H9 (cell line): Measurements from ENCODE around the gene LRRFIP1. TPM values are rescaled to one million over a fixed set of nuclear protein-coding genes. Genes with fewer than 3 reads are reported as not detected.

ENCODE experiments used
- DNase-seq: peaks from one replicate; pipeline ENCODE4 v3.0.0-alpha.2; 2017
- H2AFZ ChIP-seq: one replicate; pipeline ENCODE4 v1.6.1; 2013; ENCODE audit warnings: mild to moderate bottlenecking, low read length, control low read depth, moderate library complexity
- H2AK5ac ChIP-seq: 2 replicates; pipeline ENCODE4 v1.6.1; 2013; ENCODE audit warnings: low read length, control low read depth, mixed read lengths; ENCODE audit not compliant: insufficient read length
- H2BK120ac ChIP-seq: one replicate; pipeline ENCODE4 v1.6.1; 2013; ENCODE audit warnings: low read depth, mild to moderate bottlenecking, low read length, control low read depth, inconsistent platforms; ENCODE audit not compliant: poor library complexity, severe bottlenecking
- H2BK12ac ChIP-seq: 2 replicates; pipeline ENCODE4 v1.6.1; 2013; ENCODE audit warnings: low read length, control low read depth, mixed read lengths, low read depth; ENCODE audit not compliant: insufficient read length
- H2BK15ac ChIP-seq: 2 replicates; pipeline ENCODE4 v1.6.1; 2013; ENCODE audit warnings: low read depth, low read length, control low read depth
- H2BK20ac ChIP-seq: one replicate; pipeline ENCODE4 v1.6.1; 2013; ENCODE audit warnings: low read depth, mild to moderate bottlenecking, low read length, control low read depth, inconsistent platforms; ENCODE audit not compliant: poor library complexity, severe bottlenecking
- H2BK5ac ChIP-seq: 2 replicates; pipeline ENCODE4 v1.6.1; 2013; ENCODE audit warnings: low read length, control low read depth, mixed read lengths; ENCODE audit not compliant: insufficient read length
- H3K14ac ChIP-seq: 2 replicates; pipeline ENCODE4 v1.6.1; 2013; ENCODE audit warnings: low read length, control low read depth; ENCODE audit not compliant: insufficient read depth
- H3K18ac ChIP-seq: 2 replicates; pipeline ENCODE4 v1.6.1; 2013; ENCODE audit warnings: low read depth, mild to moderate bottlenecking, mixed read lengths, low read length, control low read depth; ENCODE audit not compliant: insufficient read length
- H3K23ac ChIP-seq: 2 replicates; pipeline ENCODE4 v1.6.1; 2013; ENCODE audit warnings: low read length, control low read depth, mixed read lengths, low read depth; ENCODE audit not compliant: insufficient read length
- H3K23me2 ChIP-seq: 2 replicates; pipeline ENCODE4 v1.6.1; 2013; ENCODE audit warnings: low read depth, mild to moderate bottlenecking, mixed read lengths, low read length, control low read depth; ENCODE audit not compliant: insufficient read length, poor library complexity, severe bottlenecking
- H3K27ac ChIP-seq: 2 replicates; pipeline ENCODE4 v1.5.1; 2013; ENCODE audit warnings: low read length, control low read depth, mixed read lengths, low read depth; ENCODE audit not compliant: insufficient read length
- H3K27me3 ChIP-seq: 2 replicates; pipeline ENCODE4 v1.6.1; 2013; ENCODE audit warnings: low read length, control low read depth, inconsistent platforms; ENCODE audit not compliant: insufficient read depth
- H3K4ac ChIP-seq: 2 replicates; pipeline ENCODE4 v1.6.1; 2013; ENCODE audit warnings: low read depth, mild to moderate bottlenecking, control low read depth, inconsistent platforms, low read length, moderate library complexity
- H3K4me1 ChIP-seq: 2 replicates; pipeline ENCODE4 v1.6.1; 2013; ENCODE audit warnings: low read length, control low read depth, inconsistent platforms; ENCODE audit not compliant: insufficient read depth
- H3K4me2 ChIP-seq: 2 replicates; pipeline ENCODE4 v1.6.1; 2013; ENCODE audit warnings: low read length, control low read depth, mixed read lengths; ENCODE audit not compliant: insufficient read length, insufficient read depth
- H3K56ac ChIP-seq: 2 replicates; pipeline ENCODE4 v1.6.1; 2013; ENCODE audit warnings: low read depth, mild to moderate bottlenecking, mixed read lengths, low read length, control low read depth; ENCODE audit not compliant: insufficient read length
- H3K79me1 ChIP-seq: 2 replicates; pipeline ENCODE4 v1.6.1; 2013; ENCODE audit warnings: low read depth, mild to moderate bottlenecking, moderate library complexity, low read length, control low read depth, inconsistent platforms; ENCODE audit not compliant: insufficient read depth, poor library complexity, severe bottlenecking
- H3K79me2 ChIP-seq: 2 replicates; pipeline ENCODE4 v1.6.1; 2013; ENCODE audit warnings: low read length, control low read depth, inconsistent platforms; ENCODE audit not compliant: insufficient read depth
- H3K9ac ChIP-seq: 2 replicates; pipeline ENCODE4 v1.6.1; 2013; ENCODE audit warnings: low read length, control low read depth, mixed read lengths; ENCODE audit not compliant: insufficient read length; ENCODE audit errors: extremely low read depth
- H3K9me3 ChIP-seq: one replicate; pipeline ENCODE4 v1.6.1; 2013; ENCODE audit warnings: low read depth, low read length, inconsistent platforms; ENCODE audit not compliant: control insufficient read depth
- H3T11ph ChIP-seq: one replicate; pipeline ENCODE4 v1.6.1; 2013; ENCODE audit warnings: mild to moderate bottlenecking, low read length, control low read depth, inconsistent platforms
- H4K20me1 ChIP-seq: one replicate; pipeline ENCODE4 v1.6.1; 2013; ENCODE audit not compliant: control insufficient read depth, insufficient read length, insufficient read depth
- H4K5ac ChIP-seq: 2 replicates; pipeline ENCODE4 v1.6.1; 2013; ENCODE audit warnings: low read depth, mild to moderate bottlenecking, mixed read lengths, low read length, control low read depth; ENCODE audit not compliant: insufficient read length
- H4K8ac ChIP-seq: replicated peaks from 2 replicates; pipeline ENCODE4 v1.6.1; 2013; ENCODE audit warnings: low read length, control low read depth, mixed read lengths, low read depth; ENCODE audit not compliant: insufficient read length
- H4K91ac ChIP-seq: 2 replicates; pipeline ENCODE4 v1.6.1; 2013; ENCODE audit warnings: low read depth, mild to moderate bottlenecking, moderate library complexity, mixed read lengths, low read length, control low read depth; ENCODE audit not compliant: insufficient read length
- H3K27ac Mint-ChIP-seq, 3 experiments: 2 replicates in 2 of 3; 3 replicates in 1 of 3; pipeline ENCODE4 v1.8.0; 2020 to 2021; ENCODE audit warnings: mixed read lengths in 3 of 3, mild to moderate bottlenecking in 1 of 3, moderate library complexity in 1 of 3
- H3K27me3 Mint-ChIP-seq: 2 replicates; pipeline ENCODE4 v1.8.0; 2021; ENCODE audit warnings: low read depth, mild to moderate bottlenecking, moderate library complexity, mixed read lengths
- H3K36me3 Mint-ChIP-seq, 3 experiments: 2 replicates in 2 of 3; 3 replicates in 1 of 3; pipeline ENCODE4 v1.8.0; 2020 to 2021; ENCODE audit warnings: low read depth in 3 of 3, mixed read lengths in 3 of 3; ENCODE audit not compliant: insufficient read depth in 1 of 3
- H3K4me1 Mint-ChIP-seq, 2 experiments: 2 replicates each; pipeline ENCODE4 v1.8.0; 2020; ENCODE audit warnings: mixed read lengths in 2 of 2
- H3K4me3 Mint-ChIP-seq, 2 experiments: 2 replicates in 1 of 2; 3 replicates in 1 of 2; pipeline ENCODE4 v1.8.0; 2020 to 2021; ENCODE audit warnings: mild to moderate bottlenecking in 2 of 2, mixed read lengths in 2 of 2, moderate library complexity in 1 of 2
- H3K9me3 Mint-ChIP-seq, 2 experiments: 2 replicates in 1 of 2; 3 replicates in 1 of 2; pipeline ENCODE4 v1.8.0; 2020; ENCODE audit warnings: mild to moderate bottlenecking in 2 of 2, mixed read lengths in 2 of 2, moderate library complexity in 1 of 2
- CTCF ChIP-seq: fragments of 200-600 bp; sonication (generic); conservative IDR thresholded peaks from 3 replicates; pipeline ENCODE4 v1.8.0; 2021; ENCODE audit warnings: antibody characterized with exemption, mild to moderate bottlenecking
- WGBS: extraction: QIAGEN DNeasy Blood & Tissue Kit; methylation state at CpG from one replicate; pipeline ENCODE4 v1.1.7; 2013; ENCODE audit warnings: missing lambda C conversion rate, low lambda C conversion rate, mixed read lengths; ENCODE audit not compliant: insufficient read length; ENCODE audit errors: extremely low coverage; 5-methylcytosine and 5-hydroxymethylcytosine counted together
- total RNA-seq: library from RNA; stranded (reverse); gene quantifications from 2 replicates; pipeline ENCODE4 v1.2.1, GENCODE V29; 2021

LRRFIP1 gene
- total RNA-seq, 1 experiment from 2014 or later: 38.5 TPM

GRCh38 chr2:237581326-237581725, 46.1 kb upstream of the LRRFIP1 start:
- Histone ChIP-seq H2AFZ (no peak overlapping the region), H3K27ac (no peak overlapping the region), H2BK12ac (no peak overlapping the region), H3K4ac (no peak overlapping the region), H3K23ac (no peak overlapping the region), H4K20me1 (no peaks in the 10 kb centered on the region), H3K27me3 (no peaks in the 10 kb centered on the region), H4K91ac (no peak overlapping the region), H3K9me3 (no peaks in the 10 kb centered on the region), H3K56ac (no peak overlapping the region), H2AK5ac (no peak overlapping the region), H3K4me2 (no peak overlapping the region), H2BK20ac (no peak overlapping the region), H3K79me1 (no peaks in the 10 kb centered on the region), H3T11ph (no peak overlapping the region), H3K9ac (no peak overlapping the region), H3K14ac (no peak overlapping the region), H4K5ac (no peak overlapping the region), H2BK5ac (no peak overlapping the region), H2BK120ac (no peak overlapping the region), H3K23me2 (no peaks in the 10 kb centered on the region), H3K18ac (no peak overlapping the region), H3K4me1 (peaks cover 5% of the 10 kb centered on the region; the same call in 1 of the 2 replicates), H2BK15ac (no peak overlapping the region), H3K79me2 (peaks cover 6% of the 10 kb centered on the region; the same call in 1 of the 2 replicates), H4K8ac (no peak overlapping the region)
- no CpG with 5 or more reads among the region's 6 CpGs for WGBS
- Mint-ChIP-seq H3K4me1 (peaks cover 26 to 39% of the 10 kb centered on the region in 2 experiments), H3K27ac (no peak overlapping the region), H3K36me3 (peaks cover 0 to 26% (median 5%) of the 10 kb centered on the region in 3 experiments; a peak in 4 of 7 replicates), H3K9me3 (no peaks in the 10 kb centered on the region), H3K27me3 (no peaks in the 10 kb centered on the region), H3K4me3 (0 out of 5 replicates have a peak overlapping the region, but pooled peaks of 1 of the 2 experiments have one; percentile 50)
- no peak for DNase-seq
- TF ChIP-seq CTCF: no peak
